ENCODE data around the gene SNRPA1. TPM values are rescaled to one million over a fixed set of nuclear protein-coding genes. Genes with fewer than 3 reads are reported as not detected.

Gene SNRPA1
- total RNA-seq, 1 donor from 2014 or later = 27.5 TPM

DNA sequence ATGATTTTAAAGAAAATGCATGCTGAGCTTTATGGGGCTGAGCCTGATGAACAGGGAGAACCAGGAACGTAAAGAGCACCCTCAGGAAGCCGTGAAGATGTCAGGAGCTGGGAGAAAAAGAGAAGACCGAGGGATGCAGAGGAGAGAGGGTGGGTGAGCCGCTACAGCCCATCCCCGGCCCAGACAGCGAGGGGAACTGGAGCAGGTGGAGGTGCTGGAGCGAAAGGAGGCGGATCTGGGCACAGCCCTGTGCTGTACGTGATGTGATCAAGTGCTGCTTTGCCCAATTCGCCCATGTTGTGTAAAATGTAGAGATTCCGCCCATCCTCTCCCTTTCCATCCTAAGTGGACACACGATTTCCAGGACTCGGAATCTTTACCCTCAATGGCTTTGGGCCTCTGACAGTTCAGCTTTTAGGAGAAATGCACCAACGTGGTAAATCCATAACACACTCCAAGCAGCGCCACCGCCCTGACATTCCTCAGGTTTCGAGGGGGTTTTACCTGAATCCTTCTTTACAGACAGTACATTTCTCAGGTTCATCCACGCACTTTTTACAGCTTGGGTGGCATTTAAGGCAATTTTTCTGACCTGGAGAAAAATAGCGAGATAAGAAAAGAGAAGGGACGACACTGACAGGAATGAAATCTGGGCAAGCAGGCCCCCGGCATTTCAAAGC is 27.1 kb upstream of the SNRPA1 start:
- DNase-seq (no peak), ATAC-seq (no peak)
- intact Hi-C loops (cut with micrococcal nuclease) = no loop called here

DNA sequence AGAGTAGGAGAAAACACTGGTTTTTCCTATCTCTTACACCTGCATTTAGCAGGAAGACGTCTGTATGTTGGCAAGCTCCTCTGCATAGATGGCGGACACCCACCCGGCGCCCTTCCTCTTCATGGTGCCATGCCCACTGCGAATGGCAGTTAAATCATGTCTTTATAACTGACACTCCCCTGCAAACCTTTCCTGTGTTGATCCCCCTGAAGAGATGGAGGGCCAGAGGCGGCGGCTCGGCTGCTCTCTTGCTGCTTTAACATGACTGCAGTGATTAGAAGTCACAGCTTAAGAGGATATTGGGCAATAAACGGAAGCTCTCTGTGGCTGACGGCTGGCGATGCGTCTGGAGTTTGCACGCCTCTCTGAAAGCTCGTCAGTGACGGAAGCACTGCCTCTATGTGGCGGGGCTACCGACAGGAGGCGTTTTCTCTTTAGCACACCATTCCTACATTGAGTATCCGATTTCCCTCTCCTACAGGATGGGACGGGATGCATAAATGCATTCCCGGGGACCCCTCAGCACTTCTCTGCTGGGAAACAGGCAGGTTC is 25.5 kb upstream of the SNRPA1 start:
- DNase-seq = peak; percentile 54
- intact Hi-C loops (cut with micrococcal nuclease) = no loop called here
- peak; percentile 63 for ATAC-seq

GRCh38 chr15:101318839-101319238 is 23.8 kb upstream of the SNRPA1 start:
- no peak for DNase-seq
- ATAC-seq = no peak
- intact Hi-C loops (cut with micrococcal nuclease) = no loop called here

- ATAC-seq (no peak), DNase-seq (no peak)
- intact Hi-C loops (cut with micrococcal nuclease) = no loop called here
Measured at GRCh38 chr15:101318147-101318819, 23.2 kb upstream of the SNRPA1 start.

- no peak for DNase-seq
- ATAC-seq = no peak
- intact Hi-C loops (cut with micrococcal nuclease) = no loop called here
Measured at GRCh38 chr15:101317336-101317872, 22.4 kb upstream of the SNRPA1 start.

DNA sequence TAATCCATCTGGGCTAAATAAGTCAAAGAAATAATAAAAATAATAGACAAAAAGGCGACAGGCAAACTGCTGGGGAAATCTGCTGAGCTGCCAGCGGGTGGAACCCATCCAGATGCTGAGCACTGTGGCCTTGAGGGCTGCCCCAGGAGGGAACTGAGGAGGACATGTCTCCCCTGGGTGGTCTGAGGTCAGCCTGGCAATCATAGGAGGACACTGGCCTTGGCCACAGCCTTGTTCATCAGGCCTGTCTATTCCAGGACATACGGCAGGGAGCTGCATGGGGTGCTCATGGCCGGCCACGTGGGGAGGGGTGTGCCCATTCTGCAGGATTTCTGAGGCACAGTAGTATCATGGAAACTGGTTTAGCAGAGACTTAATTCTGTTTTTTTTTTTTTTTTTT is 21.5 kb upstream of the SNRPA1 start:
- intact Hi-C loops (cut with micrococcal nuclease) = no loop called here
- DNase-seq (no peak), ATAC-seq (no peak)

GRCh38 chr15:101315736-101316135 is 20.7 kb upstream of the SNRPA1 start:
- ATAC-seq = no peak
- peak; percentile 15 for DNase-seq
- intact Hi-C loops (cut with micrococcal nuclease) = no loop called here

GRCh38 chr15:101314336-101315125 is 19.5 kb upstream of the SNRPA1 start:
- DNase-seq = peak; percentile 19
- intact Hi-C loops (cut with micrococcal nuclease) = no loop called here
- no peak for ATAC-seq

DNA sequence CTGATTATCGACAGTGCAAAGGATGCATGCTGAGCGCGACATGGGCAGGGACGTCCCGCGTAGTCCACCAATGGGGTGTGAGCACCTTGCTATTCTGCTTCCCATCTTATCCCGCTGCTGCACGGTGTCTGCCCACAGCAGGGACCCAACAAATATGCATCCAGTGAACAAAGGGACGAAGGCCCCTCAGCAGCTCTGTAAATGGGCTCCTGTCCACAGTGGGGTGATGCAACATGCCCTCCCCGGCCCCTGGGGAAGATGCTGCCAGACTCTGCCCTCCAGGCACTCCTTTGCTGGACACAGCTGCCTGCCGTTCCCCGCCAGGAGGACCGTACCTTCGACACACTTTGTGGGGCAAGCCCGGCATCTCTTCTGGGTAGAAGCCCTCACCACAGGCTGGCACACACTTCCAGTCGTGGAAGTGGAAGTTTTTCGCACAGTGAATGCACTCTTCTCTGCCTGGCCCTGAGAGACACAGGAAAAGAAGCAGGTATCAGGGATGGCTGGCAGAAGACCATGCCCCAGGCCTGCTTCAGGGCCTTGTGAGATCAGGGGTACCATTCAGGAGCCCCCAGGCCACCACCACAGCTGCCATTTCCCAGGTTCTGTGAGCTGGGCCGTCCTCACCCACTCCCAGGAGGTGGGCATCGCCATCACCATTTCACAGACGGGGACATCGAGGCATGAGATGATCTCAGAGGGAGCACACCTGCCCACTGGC is 18.2 kb upstream of the SNRPA1 start:
- DNase-seq (no peak), ATAC-seq (no peak)
- intact Hi-C loops (cut with micrococcal nuclease) = no loop called here

DNA sequence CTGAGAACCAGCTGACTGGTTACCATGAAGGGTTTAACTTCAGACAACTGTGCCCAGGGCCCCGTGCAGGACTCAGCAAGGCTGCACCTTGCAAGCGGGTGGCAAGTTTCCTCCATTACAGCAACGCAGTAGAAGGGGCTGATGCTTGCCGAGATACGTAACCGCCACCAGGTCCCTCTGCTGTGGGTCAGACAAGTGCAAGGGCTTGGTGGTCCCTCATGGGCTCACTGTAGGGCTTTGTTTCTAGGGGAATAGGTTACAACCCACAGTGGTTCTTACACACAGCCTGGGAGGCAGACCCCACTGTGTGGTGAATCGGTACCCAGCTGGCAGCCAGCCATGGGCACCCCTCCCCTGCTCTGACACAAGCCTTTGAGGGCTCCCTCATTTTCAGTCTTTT is 15.5 kb upstream of the SNRPA1 start:
- no peak for ATAC-seq
- intact Hi-C loops (cut with micrococcal nuclease) = no loop called here
- DNase-seq = no peak

DNA sequence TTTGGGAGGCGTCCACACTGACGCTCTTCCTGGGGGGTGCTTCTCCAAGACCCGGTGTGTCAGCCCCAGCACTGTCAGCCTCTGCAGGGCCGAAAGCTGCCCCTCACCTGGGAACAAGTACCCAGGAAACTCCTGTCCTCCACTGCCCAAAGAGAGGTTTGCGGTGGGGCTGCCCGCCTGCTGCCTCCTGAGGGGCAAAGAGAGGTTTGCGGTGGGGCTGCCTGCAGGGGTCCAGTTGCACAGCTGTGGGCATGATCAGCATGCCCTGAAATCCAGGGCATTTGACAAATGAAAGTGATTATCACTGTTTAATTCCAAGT is 15.1 kb upstream of the SNRPA1 start:
- ATAC-seq (no peak), DNase-seq (no peak)
- intact Hi-C loops (cut with micrococcal nuclease) = no loop called here

GRCh38 chr15:101309436-101310160 is 14.6 kb upstream of the SNRPA1 start:
- no peak for DNase-seq
- intact Hi-C loops (cut with micrococcal nuclease) = loop anchor here (10.0 kb wide), 1 partner anchor 195 kb away; no protein-coding TSS in a partner anchor
- ATAC-seq = no peak

- intact Hi-C loops (cut with micrococcal nuclease) = loop anchor here (10.0 kb wide), 1 partner anchor 196 kb away; no protein-coding TSS in a partner anchor
- DNase-seq = no peak
- no peak for ATAC-seq
Measured at GRCh38 chr15:101308604-101309435, 13.8 kb upstream of the SNRPA1 start.

DNA sequence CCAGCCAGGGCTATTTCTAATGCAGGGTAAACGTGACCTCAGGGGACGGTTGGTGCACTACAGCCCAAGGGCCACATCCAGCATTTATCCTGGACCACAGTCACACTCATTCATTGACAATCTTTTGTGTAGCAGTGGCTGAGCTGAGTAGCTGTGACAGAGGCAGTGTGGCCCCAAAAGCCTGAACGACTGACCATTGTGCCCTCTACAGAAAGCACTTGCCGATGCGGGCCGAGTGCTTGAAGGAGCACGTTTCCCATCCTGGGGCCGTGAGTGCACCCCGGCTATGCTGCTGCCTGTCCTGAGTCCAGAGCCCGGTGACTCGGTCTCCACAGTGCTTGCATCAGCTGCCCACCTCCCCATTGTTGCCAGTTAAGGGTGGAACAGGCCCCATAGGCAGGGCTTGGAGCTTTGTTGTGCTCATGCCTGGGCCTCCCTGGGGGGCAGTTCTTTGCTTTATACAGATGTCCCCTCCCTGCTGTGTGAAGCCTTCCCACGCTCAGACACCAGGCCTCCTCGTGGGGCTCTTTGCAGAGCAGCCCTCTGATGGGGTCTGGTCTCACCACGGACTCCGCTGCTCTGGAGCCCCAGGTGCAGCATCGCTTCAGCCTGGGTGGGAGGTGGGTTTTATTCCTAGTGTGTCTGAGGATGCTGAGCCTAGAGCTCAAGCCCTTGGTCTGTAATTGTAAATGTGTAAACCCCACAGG is 13.0 kb upstream of the SNRPA1 start:
- ATAC-seq (no peak), DNase-seq (no peak)
- intact Hi-C loops (cut with micrococcal nuclease) = loop anchor here (10.0 kb wide), 1 partner anchor 197 kb away; no protein-coding TSS in a partner anchor

- no peak for ATAC-seq
- no peak for DNase-seq
- intact Hi-C loops (cut with micrococcal nuclease) = loop anchor here (10.0 kb wide), 1 partner anchor 198 kb away; no protein-coding TSS in a partner anchor
Measured at GRCh38 chr15:101307048-101307896, 12.2 kb upstream of the SNRPA1 start.

Measured in left ventricle myocardium superior (tissue), 1 donor.